Immature natural killer cell (primary cell): ENCODE measurements around the gene MT1F. TPM values are rescaled to one million over a fixed set of nuclear protein-coding genes. Genes with fewer than 3 reads are reported as not detected.
A peak's percentile ranks its signal among the peaks of the same experiment; 100 is the strongest.
"Not testable (repeated sequence)": the region's sequence is repeated elsewhere in the genome, so short reads cannot be mapped to it uniquely, and the experiment has no call there.

Experiments
- DNase-seq, 3 donors: peaks; one replicate each; pipeline ENCODE4 v3.0.0; 2022; ENCODE audit warnings: mixed read lengths in 1 of 3
- H3K27ac Mint-ChIP-seq, 6 donors: one replicate each; pipeline ENCODE4 v1.8.0; 2020; ENCODE audit warnings: mixed read lengths in 6 of 6, mild to moderate bottlenecking in 5 of 6, inconsistent platforms in 4 of 6, moderate library complexity in 3 of 6
- H3K27me3 Mint-ChIP-seq, 3 donors: one replicate each; pipeline ENCODE4 v1.8.0; 2020 to 2021; ENCODE audit warnings: low read depth in 3 of 3, mild to moderate bottlenecking in 3 of 3, mixed read lengths in 3 of 3, moderate library complexity in 3 of 3, inconsistent platforms in 1 of 3
- H3K36me3 Mint-ChIP-seq, 3 donors: one replicate each; pipeline ENCODE4 v1.8.0; 2020; ENCODE audit warnings: mixed read lengths in 3 of 3, inconsistent platforms in 2 of 3, mild to moderate bottlenecking in 2 of 3
- H3K4me1 Mint-ChIP-seq, 2 donors: one replicate each; pipeline ENCODE4 v1.8.0; 2020; ENCODE audit warnings: inconsistent platforms in 2 of 2, mild to moderate bottlenecking in 2 of 2, mixed read lengths in 2 of 2, moderate library complexity in 1 of 2
- H3K4me3 Mint-ChIP-seq, 5 donors: one replicate each; pipeline ENCODE4 v1.8.0; 2020; ENCODE audit warnings: mild to moderate bottlenecking in 5 of 5, mixed read lengths in 5 of 5, inconsistent platforms in 3 of 5, moderate library complexity in 3 of 5
- H3K9me3 Mint-ChIP-seq, 6 donors: one replicate each; pipeline ENCODE4 v1.8.0; 2020; ENCODE audit warnings: mild to moderate bottlenecking in 6 of 6, mixed read lengths in 6 of 6, inconsistent platforms in 4 of 6, moderate library complexity in 3 of 6
- polyA plus RNA-seq, 3 donors: library from polyadenylated mRNA; unstranded; fragments of 300-500 nt; fragmentation: Illumina TruSeq; gene quantifications; one replicate each; pipeline ENCODE4 v1.2.3, GENCODE V29; 2021

MT1F gene
- polyA plus RNA-seq, 3 donors from 2014 or later: 6.4 to 39.1 (median 20.6) TPM

GRCh38 chr16:56617212-56618085 lies 40.3 kb upstream of the MT1F start:
- no peak overlapping the region for H3K27ac Mint-ChIP-seq
- H3K4me3 Mint-ChIP-seq: peak overlapping the region; percentile 36 to 69 (median 47)
- peaks cover 10 to 11% of the 10 kb centered on the region in 2 donors for H3K4me1 Mint-ChIP-seq
- peaks cover 0 to 19% (median 10%) of the 10 kb centered on the region in 3 donors for H3K27me3 Mint-ChIP-seq
- no peaks in the 10 kb centered on the region for H3K36me3 Mint-ChIP-seq
- DNase-seq: peak in 1 of 3 donors; percentile 35
- H3K9me3 Mint-ChIP-seq: no peaks in the 10 kb centered on the region

- no peak for DNase-seq
- Mint-ChIP-seq H3K36me3 (no peaks in the 10 kb centered on the region), H3K4me1 (peaks cover 10 to 11% of the 10 kb centered on the region in 2 donors), H3K4me3 (peak overlapping the region in 1 of 5 donors; percentile 3), H3K27ac (no peak overlapping the region), H3K27me3 (peaks cover 0 to 21% (median 10%) of the 10 kb centered on the region in 3 donors), H3K9me3 (no peaks in the 10 kb centered on the region)
These were observed 39.6 kb upstream of the MT1F start for GRCh38 chr16:56618138-56618537.

GRCh38 chr16:56620339-56620897 lies 37.3 kb upstream of the MT1F start:
- Mint-ChIP-seq H3K9me3 (peaks cover 0 to 2% (median 0%) of the 10 kb centered on the region in 6 donors), H3K27ac (no peak overlapping the region), H3K27me3 (peaks cover 6 to 23% (median 18%) of the 10 kb centered on the region in 3 donors), H3K4me3 (no peak overlapping the region), H3K36me3 (no peaks in the 10 kb centered on the region), H3K4me1 (peaks cover 16 to 20% of the 10 kb centered on the region in 2 donors)
- DNase-seq: no peak

- not testable (repeated sequence) for H3K27ac Mint-ChIP-seq, H3K36me3 Mint-ChIP-seq, H3K9me3 Mint-ChIP-seq, H3K4me3 Mint-ChIP-seq, DNase-seq
- Mint-ChIP-seq H3K4me1 (peaks cover 15 to 20% of the 10 kb centered on the region in 2 donors), H3K27me3 (peaks cover 12 to 24% (median 18%) of the 10 kb centered on the region in 3 donors)
These were observed 35.9 kb upstream of the MT1F start for GRCh38 chr16:56621665-56622445.

GRCh38 chr16:56623184-56623583 lies 34.6 kb upstream of the MT1F start:
- not testable (repeated sequence) for DNase-seq, H3K9me3 Mint-ChIP-seq, H3K36me3 Mint-ChIP-seq, H3K27ac Mint-ChIP-seq, H3K4me3 Mint-ChIP-seq
- Mint-ChIP-seq H3K27me3 (peaks cover 12 to 18% (median 15%) of the 10 kb centered on the region in 3 donors), H3K4me1 (peaks cover 10 to 12% of the 10 kb centered on the region in 2 donors)

GRCh38 chr16:56623637-56624036 lies 34.1 kb upstream of the MT1F start:
- peaks cover 0 to 2% (median 0%) of the 10 kb centered on the region in 6 donors for H3K9me3 Mint-ChIP-seq
- no peak overlapping the region for H3K27ac Mint-ChIP-seq
- peaks cover 10 to 12% of the 10 kb centered on the region in 2 donors for H3K4me1 Mint-ChIP-seq
- H3K4me3 Mint-ChIP-seq: no peak overlapping the region
- DNase-seq: no peak
- peaks cover 12 to 17% (median 15%) of the 10 kb centered on the region in 3 donors for H3K27me3 Mint-ChIP-seq
- H3K36me3 Mint-ChIP-seq: no peaks in the 10 kb centered on the region

- DNase-seq: peak in 2 of 3 donors; percentile 10 to 29
- Mint-ChIP-seq H3K4me3 (peak within 1 kb of the TSS; percentile 72 to 89 (median 83)), H3K36me3 (no peaks in the 10 kb centered on the region), H3K27me3 (peaks cover 10 to 17% (median 12%) of the 10 kb centered on the region in 3 donors), H3K27ac (peak within 1 kb of the TSS in 1 of 6 donors; percentile 77), H3K9me3 (peaks cover 0 to 2% (median 0%) of the 10 kb centered on the region in 6 donors), H3K4me1 (peaks cover 10 to 12% of the 10 kb centered on the region in 2 donors)
These were observed 32.4 kb upstream of the MT1F start, which contains the start of gene MT1E for GRCh38 chr16:56625140-56625942. MT1E (plus strand) TSS chr16:56625781; CDS start chr16:56625852, 71 bp downstream.

GRCh38 chr16:56625943-56626654 lies 31.7 kb upstream of the MT1F start:
- no peak for DNase-seq
- Mint-ChIP-seq H3K27me3 (peaks cover 10 to 16% (median 13%) of the 10 kb centered on the region in 3 donors), H3K4me3 (peak overlapping the region; percentile 44 to 77 (median 62)), H3K27ac (no peak overlapping the region), H3K36me3 (no peaks in the 10 kb centered on the region), H3K4me1 (peaks cover 10 to 12% of the 10 kb centered on the region in 2 donors), H3K9me3 (peaks cover 0 to 2% (median 0%) of the 10 kb centered on the region in 6 donors)

- no peak for DNase-seq
- H3K27me3 Mint-ChIP-seq: peaks cover 10 to 19% (median 16%) of the 10 kb centered on the region in 3 donors
- no peaks in the 10 kb centered on the region for H3K36me3 Mint-ChIP-seq
- H3K9me3 Mint-ChIP-seq: peaks cover 0 to 2% (median 0%) of the 10 kb centered on the region in 6 donors
- peaks cover 13 to 16% of the 10 kb centered on the region in 2 donors for H3K4me1 Mint-ChIP-seq
- no peak overlapping the region for H3K4me3 Mint-ChIP-seq
- H3K27ac Mint-ChIP-seq: no peak overlapping the region
These were observed 31.1 kb upstream of the MT1F start for GRCh38 chr16:56626685-56627084.

GRCh38 chr16:56628486-56629350 lies 29.0 kb upstream of the MT1F start:
- H3K36me3 Mint-ChIP-seq: no peaks in the 10 kb centered on the region
- H3K4me1 Mint-ChIP-seq: peaks cover 16 to 24% of the 10 kb centered on the region in 2 donors
- no peak overlapping the region for H3K27ac Mint-ChIP-seq
- H3K27me3 Mint-ChIP-seq: peaks cover 15 to 26% (median 22%) of the 10 kb centered on the region in 3 donors
- peaks cover 0 to 2% (median 0%) of the 10 kb centered on the region in 6 donors for H3K9me3 Mint-ChIP-seq
- H3K4me3 Mint-ChIP-seq: no peak overlapping the region
- DNase-seq: no peak

- H3K36me3 Mint-ChIP-seq: no peaks in the 10 kb centered on the region
- peaks cover 12 to 24% of the 10 kb centered on the region in 2 donors for H3K4me1 Mint-ChIP-seq
- no peak overlapping the region for H3K4me3 Mint-ChIP-seq
- H3K27ac Mint-ChIP-seq: no peak overlapping the region
- peaks cover 15 to 31% (median 25%) of the 10 kb centered on the region in 3 donors for H3K27me3 Mint-ChIP-seq
- DNase-seq: no peak
- peaks cover 0 to 2% (median 0%) of the 10 kb centered on the region in 6 donors for H3K9me3 Mint-ChIP-seq
These were observed 28.2 kb upstream of the MT1F start for GRCh38 chr16:56629531-56629930.
